Effector CD4-positive, alpha-beta T cell (primary cell): ENCODE data around the gene ACTR10.

Experiments used
- DNase-seq: peaks from one replicate; pipeline ENCODE4 v3.0.0-alpha.2; 2020
- total RNA-seq: gene quantifications from one replicate; lab custom pipeline; 2026; lab: John Stamatoyannopoulos, UW

ACTR10 gene
- 29.8 reads per million, percentile 56 among the genes with 10 or more reads in this experiment for total RNA-seq

DNA sequence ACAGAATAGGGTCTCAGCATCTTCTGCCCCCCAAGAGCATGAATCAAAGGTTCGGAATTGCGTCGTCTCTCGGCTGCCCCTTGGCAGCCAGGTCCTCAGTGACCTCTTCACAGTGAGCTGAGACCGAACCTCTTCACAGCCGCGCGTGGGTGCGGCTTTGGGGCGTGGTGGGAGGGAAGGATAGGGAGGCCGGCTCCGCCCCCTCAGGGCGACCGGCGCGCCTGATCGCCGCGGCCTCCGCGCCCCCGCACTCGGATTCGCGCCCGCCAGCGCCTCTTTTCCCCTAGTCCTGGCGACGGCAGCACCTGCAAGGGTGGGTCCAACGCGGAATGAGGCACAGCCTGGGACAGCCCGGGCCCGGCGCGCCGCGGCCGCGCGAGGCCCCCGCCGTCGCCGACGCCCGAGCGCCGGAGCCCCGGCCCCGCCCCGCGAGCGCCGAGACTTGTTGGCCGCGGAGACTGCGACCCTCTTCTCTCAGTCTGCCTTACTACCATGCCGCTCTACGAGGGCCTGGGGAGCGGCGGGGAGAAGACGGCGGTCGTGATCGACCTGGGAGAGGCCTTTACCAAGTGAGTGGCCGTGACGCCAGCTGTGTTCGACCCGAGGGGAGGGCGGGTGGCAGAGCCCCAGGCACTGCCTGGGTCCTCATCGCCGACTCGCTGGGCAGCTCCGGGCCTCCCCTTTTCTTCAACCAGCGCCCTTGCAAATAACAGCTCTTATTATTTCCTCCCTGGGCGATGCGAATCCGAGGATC, at the start of gene ACTR10:
ACTR10 (plus strand) TSS at position 424 of the 754 bp plus-strand sequence; CDS start at position 493, 69 bp downstream.
- DNase-seq, result peak; percentile 74

DNA sequence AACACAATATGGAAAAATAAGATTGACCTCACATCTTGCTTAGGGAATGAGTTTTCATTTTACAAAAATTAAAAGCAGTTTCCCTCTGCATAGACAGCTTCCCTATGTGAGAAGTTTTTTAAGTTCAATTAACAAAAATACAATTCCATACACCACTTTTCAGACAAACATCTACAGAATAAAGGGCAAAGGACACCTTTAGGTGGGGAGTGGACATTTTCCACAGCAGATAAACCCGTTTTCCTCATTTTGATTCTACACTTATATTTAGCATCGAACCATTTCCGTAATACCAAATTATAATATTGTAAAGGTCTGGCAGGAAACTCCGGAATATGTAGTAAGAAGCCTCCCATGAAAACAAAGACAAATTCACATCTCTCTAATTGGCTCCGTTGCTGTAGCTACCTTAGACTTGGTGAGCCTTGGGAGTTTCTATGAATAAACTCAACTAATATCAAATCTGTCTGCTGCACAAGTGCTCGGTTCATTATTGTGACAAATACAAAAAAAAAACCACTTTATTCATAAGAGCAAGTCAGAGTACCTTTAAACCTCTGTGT, 49.6 kb upstream of the ACTR10 start:
- no peak for DNase-seq

DNA sequence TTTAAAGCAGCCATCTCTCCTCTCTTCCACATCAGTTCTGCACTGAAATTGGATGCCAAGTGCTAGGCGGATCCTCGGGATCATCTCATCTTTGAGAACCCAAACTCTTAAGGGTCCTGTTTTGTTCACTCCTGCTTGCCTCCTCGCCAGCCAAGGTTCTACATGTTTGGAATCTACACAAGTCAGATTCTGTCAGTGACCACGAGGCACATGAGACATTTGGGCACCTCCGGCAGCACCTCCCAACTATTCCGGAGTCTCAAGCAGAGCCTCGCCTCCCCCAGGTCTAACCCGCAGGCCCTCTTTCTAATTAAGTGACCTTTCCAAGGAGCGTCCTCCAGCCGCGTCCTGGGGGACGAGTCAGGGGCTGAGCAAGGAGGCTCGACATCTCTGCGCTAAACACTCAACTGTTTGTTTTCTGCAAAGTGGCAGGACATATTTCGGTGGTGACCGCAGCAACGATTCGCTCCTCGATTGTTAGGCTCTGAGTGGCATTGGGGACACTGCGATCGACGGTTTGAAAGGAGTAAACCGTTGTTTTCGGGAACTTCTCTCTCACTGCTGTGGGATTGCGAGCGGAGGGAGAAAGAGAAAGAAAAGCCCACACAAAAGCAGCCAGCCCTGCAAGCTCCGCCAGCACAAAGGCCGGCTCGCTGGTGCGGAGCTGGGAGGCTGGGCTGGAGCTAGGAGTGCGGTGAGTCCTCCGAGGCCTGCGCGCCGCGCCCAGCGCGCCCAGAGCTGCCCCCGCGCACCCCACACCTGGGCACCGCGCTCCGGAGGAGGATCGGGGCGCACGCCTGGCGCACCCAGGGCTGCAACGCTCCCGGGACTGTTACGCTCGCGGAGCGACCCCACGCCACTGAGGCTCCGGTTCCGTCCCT, 48.6 kb upstream of the ACTR10 start:
- no peak for DNase-seq

DNA sequence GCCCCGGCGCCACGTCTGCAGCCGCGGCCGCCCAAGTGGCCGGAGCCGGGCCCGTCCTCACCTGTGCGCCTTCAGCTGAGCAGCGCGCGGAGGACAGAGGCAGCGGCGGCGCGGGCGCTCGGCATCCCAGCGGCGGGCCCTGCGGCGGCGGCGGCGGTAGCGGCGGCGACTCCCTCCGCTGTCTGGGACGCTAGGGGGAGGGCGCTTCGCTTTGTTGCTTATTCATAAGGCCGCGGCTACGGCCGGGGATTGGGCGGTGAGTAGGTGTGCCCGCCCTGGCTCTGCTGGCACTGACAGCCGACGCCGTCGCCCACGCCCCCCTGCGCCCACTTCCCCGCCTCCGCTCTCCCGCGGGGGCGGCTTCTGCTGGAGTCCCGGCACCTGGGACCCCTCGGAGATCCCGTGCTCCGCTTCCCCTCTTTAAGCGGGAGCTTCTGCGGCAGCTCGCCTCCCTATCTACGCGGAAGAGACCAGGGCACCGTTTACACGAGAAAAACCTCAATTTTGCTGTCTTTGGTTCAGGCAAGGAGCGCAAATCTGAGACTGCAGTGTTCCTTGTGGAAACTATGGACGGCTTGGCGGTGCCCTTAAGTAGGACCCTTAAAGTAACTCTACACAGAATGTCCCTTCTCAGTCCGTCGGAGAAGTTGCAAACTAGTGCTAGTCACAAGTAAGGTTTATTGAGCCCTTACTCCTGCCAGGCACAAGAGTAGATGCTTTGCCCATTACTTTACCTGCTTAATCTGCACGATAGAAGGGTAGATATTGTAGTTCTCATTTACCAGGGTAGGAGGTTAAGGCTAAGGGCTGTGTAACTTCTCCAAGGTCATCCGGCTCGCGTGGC, 47.7 kb upstream of the ACTR10 start, which contains the start of gene ARMH4:
ARMH4 (minus strand) TSS at position 200 of the 844 bp plus-strand sequence. CDS start 12,855 bp downstream, outside the sequence.
- DNase-seq, result peak; percentile 32

DNA sequence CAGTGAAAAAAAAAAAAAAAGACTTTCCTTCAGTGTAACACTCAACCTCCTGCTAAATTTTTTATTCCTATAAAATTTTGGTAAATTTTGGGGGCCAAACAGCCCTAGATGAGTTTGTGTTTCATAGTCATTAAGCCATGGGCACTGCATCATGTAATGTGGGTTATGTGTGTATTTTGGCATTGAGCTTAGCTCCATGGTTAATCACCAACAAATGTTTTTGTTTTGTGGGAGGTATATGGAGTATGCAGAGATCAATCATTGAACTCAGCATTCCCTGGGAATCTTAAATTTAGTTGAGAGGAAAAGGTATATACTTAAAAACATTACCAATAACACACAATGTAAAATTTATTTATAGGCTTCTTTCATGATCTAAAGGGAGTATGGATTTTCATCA, 39.4 kb upstream of the ACTR10 start:
- DNase-seq, result no peak

DNA sequence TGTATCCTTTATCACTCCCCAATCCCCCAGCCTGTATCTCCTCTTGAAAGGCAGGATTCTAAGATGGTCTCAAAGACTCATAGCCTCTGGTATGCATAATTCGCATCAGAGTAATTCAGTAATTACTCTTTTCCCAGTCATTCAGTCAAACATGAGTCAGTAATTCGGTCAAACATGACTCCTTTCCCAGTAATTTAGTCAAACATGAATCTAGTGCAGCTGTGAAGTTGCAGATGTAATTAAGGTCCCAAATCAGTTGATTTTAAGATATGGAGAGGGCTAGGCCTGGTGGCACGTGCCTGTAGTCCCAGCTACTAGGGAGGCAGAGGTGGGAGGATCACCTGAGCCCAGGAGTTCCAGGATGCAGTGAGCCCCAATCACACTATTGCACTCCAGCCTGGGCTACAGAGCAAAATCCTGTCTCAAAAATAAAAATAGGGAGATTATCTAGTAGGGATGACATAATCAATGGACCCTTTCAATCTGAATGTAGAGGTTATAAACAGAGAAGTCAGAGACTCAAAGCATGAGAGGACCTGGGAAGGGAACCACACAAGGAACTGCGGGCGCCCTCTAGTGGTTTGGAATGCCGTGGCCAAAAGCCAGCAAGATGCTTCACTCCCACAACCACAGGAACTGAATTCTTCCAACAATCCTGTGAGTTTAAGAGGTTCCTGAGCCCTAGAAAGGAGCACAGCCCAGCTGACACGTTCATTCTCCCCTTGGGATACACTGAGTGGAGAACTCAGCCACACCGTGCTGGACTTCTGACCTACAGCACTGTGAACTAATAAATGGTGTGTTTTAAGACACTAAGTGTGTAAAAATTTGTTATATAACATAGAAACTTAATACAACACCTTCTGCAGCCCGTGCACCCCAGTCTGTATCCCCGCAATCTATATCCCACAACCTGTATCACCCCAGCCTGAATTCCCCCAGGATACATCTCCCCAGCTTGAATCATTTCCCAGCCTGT, 33.7 kb upstream of the ACTR10 start:
- peak; percentile 65 for DNase-seq

DNA sequence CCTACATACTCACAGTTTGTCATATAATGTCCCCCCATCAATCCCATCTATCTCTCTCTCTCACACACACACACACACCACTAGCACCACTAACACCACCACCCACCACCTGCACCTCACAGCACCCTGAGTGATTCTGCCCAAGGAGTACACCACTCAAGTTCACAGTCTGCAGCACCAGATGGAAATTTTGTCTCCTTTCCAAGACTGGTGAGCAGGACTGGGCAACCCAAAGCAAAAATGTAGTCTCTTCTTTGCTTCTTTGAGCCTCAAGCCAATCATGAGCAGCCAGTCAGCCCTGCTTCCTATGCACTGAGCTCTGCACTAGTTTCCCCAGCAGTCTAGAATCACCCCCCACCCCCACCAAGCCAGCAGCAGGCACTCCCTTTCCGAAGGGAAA, 32.9 kb upstream of the ACTR10 start:
- no peak for DNase-seq

DNA sequence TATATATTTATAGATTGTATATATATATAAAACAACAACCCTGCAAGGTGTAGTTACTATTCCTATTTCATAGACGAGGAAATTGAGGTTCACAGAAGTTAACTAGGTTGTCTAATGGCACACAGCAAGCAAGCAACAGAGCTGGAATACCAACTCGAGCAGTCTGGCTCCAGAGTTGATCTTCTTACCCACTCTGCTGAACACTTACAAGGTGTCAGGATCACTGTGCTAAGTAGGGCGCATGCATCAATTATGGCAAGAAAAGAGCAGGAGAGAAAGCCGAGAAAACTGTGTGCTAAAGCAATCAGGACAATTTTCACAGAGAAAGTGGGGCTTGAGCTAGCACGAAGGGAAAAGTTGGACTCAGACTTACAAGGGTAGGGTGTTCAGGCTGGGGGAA, 32.1 kb upstream of the ACTR10 start:
- DNase-seq, result no peak

DNA sequence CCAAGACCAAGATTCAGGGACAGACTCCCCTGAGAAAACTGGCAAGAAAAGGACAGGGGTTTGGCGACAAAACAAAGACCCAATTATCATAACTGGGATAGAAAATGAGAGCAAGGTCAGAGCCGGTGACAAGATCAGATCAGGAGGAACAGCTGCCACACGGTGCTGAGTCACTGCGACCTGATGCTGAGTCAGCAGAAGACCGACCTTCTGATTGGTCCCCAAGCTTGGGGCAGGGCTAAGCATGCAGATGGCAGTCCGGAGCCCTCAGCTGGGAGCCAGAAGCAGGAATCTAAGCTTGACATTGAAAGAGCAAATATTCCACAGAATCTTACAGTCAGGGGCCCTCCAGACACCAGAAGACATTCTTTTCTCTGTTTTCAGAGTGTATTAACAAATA, 28.9 kb upstream of the ACTR10 start:
- DNase-seq, result no peak

DNA sequence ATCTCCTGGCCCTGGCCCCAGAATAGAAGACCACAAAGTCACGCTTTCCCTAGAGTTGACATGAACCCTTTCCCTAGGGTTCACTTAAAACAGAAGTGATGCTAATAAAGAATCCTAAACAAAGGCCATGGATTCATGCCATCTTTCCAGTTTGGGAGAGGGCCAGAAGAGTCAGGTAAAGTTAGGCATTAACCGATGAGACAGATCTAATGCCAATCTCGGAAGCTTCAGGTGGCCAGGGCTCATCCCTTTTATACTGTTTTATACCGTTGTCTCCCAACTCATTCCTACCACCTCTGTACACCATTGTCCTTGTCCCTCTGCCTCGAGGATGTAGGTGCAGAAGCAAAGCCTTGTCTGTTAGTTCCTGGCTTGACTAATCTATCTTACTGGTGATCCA, 22.8 kb upstream of the ACTR10 start:
- no peak for DNase-seq

DNA sequence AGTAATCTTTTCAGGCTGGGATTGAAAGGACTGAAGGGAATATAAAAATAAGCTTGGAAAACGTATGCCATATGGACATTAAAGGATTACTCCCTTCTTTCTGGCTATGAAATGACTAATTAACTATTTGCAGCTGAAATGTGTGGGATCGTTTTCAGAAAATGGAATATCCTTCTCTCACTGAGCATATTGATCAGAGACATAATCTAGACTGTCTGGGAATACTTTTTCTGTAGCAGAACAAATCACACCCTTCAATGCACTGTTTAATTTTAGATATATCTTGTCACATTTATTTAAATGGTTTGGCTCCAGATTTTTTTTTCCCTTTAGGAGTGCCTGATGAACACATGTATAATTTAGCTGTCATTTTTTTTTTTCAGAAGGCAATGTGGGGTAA, 10.8 kb upstream of the ACTR10 start:
- no peak for DNase-seq

DNA sequence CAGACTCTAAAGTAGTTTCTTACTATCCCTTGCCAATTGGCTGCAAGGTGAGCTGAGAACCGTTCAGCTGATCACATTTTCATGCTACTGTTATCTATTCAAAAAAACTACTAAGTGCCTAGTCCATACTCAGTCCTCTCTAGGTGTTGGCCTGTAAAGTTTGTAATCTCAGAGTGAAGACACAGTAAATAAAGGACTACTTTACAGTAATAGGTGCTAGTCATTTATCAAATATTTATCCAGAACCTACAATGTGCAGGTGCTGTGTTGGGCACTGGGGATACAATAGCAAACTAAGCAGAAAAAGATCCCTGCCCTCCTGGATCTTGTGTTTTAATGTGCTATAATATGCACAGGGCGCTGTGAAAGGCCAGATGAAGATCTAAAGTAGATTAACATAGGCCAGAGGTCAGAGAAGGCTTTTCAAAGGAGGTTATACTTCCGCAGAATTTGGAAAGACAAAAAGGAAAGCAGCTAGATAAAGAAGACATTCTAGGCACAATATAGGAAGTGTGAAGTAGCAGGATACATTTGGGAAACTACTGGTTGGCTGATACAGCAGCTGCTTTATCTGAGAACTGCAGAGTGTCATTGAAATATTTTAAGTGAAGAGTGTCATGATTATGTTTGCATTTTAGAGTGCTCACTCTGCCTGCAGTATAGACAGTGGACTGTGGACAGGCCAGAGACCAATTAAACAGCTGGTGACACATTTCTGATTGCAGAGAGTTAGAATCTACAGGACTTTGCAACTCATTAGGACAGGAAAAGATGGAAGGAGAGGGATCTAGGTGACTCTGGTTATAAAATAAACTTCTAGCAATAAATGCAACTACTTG, 8.0 kb upstream of the ACTR10 start:
- no peak for DNase-seq

DNA sequence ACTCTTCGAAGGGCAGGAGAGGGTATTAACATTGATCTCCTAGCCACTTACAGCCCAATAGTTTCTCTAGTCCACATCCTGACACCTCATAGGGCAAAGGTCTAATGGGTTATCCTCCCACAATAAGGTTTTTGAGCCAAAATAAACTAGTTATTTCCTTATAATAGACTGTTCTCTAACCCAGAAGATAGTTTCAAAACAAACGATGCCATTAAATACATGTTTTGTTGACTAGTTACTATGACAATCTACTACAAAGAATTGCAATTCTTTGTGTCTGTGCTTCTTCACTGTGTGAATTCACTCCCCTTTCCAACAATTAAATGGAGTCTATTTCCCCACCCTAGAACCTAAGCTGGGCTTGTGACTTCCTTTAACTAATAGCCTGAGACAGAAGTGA, 6.4 kb upstream of the ACTR10 start:
- no peak for DNase-seq

DNA sequence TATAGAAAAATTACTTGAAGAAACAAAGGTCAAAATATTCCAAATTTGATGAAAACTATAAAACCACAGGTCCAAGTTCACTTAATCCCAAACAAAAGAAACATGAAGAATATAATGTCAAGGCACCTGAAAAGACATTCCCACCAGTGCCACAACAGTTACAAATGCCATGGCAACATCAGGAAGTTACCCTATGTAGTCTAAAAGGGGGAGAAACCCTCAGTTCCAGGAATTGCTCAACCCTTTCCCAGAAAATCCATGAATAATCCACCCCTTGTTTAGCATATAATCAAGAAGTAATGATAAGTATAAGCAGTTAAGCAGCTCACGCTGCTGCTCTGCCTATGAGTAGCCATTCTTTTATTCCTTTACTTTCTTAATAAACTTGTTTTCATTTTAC, 3.8 kb upstream of the ACTR10 start:
- no peak for DNase-seq

DNA sequence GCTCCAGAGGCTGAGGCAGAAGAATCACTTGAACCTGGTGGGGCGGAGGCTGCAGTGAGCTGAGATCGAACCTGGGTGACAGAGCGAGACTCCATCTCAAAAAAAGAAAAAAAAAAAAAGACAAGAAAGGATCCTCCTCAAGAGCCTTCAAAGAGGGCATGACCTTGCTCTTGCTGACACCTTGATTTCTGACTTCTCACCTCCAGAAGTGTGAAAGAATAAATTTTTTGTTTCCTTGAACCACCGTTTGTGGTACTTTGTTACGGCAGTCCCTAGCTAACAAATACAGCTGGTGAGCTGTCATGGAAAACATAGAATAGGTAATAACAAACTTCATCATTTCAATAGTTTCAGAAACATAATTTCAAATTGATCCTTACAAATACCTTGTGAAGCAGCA, 1.9 kb upstream of the ACTR10 start:
- no peak for DNase-seq

DNA sequence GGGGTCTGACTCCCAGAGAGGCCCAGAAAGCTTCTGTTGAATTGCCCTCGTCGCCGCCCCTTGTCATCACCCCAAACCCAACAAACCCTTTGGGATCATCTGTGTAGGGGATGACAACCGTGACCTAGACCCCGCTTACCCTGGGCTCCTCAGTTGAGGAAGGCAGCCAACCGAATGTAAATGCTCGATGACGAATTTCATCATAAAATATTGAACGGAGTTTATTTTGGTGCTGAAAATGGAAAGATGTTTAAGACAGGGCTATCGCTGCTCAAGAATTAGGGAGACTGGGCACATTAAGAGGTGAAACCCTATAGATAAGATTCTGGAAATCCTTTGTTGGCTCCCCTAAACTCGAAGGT, 512 bp downstream of the ACTR10 start:
- DNase-seq, result no peak

DNA sequence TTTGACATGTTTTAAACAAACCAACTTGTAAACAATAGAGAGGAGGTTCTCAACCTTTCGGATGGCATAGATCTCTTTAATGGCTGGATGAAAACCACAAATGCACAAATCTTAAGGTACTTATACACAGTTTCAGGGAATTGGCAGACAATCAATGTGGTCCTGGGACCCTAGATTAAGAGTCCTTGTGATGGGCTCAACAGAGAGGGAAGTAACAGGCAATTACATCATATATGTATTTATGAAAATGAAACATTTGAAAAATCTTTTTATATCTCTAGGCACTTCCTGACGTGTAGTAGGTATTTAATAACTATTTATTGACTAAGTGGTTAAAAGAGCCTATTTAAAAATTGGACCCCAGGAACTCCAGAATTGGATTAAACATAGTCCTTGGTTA, 897 bp downstream of the ACTR10 start:
- no peak for DNase-seq

DNA sequence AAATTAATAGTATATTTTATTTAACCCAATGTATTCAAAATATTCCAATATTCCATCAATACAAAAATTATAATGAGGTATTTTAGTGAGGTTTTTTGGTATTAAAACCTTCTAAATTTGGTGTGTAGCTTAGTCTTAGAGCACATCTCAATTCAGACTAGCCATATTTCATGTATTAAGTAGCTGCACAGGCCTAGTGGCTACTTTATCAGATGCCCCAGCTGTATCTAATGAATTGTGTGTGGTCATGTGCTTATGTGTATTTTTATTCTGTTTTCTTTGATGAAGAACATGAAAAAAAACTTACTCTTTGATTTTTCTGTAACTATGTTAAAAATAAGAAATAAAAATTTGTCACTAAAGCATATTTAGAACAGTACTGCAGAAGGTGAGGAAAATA, 13.2 kb downstream of the ACTR10 start:
- no peak for DNase-seq

DNA sequence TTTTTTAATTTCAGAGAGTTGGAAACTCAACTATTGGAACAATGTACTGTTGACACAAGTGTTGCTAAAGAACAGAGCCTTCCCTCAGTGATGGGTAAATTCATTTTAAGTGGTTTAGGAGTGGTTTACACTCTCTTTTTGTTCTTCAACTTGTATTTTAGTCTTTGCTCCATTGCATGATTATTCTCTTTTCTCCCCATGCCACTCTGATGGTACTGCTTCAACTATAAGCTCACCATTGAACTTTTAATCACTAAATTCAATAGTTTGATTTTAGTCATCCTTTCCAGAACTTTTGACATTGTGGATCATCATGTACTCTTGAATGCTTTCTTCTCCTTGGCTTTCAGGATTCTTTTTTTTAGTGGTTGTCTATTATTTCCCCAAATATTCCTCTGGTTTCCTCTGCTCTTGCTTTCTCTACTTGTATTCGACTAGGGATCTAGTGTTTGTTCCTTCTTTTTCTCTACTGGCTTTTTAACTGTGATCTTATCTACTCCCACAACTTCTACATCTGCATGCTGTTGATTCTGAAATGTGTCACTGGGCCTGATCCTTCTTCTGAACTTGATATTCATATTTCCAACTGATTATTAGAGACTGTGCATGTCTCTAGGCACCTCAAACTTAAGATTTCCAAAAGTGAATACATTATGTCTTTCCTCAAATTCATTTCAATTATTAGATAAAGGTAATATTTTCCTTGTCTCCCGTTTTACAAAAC, 15.4 kb downstream of the ACTR10 start:
- no peak for DNase-seq

DNA sequence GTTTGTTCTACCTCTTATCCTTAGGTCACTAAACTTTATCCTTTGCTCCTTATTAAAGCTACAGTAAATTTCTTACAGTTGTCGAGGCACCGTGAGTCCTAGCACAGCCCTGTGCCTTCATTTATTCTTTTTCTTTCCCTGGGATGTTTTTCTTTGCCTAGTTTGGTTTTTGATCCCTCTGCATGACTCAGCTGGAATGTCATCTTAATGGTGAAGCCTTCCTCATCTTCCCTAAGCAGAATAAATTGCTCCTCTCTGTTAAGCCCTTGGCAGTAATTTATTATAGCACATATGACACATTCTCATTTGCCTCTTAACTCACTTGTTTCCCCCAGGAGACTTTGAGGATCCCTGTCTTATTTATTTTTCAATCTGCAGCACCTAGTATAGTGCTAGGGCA, 16.6 kb downstream of the ACTR10 start:
- no peak for DNase-seq
